RPMI8226 (cell line): ENCODE results near the gene EZH1.
"Not testable (repeated sequence)": the region's sequence is repeated elsewhere in the genome, so short reads cannot be mapped to it uniquely, and the experiment has no call there.

Experiments
- DNase-seq: peaks from one replicate; pipeline ENCODE4 v3.0.0-alpha.2; 2015

The EZH1 gene

DNA sequence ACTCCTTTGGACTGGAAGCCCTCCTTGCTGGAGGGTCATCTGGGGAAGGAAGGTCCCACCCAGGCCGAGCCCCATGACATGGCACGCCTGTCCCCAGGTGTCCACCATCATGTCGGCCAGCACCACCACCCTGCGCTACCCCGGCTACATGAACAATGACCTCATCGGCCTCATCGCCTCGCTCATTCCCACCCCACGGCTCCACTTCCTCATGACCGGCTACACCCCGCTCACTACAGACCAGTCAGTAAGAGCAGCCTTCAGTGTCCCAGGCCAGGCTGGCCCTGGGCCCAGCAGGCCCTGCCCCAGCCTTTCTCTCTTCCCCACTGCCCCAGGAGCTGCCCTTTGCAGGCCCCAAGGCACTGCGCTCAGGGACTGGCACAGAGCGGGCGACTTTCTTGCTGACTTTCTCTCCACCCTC lies 79.2 kb downstream of the EZH1 start:
- no peak for DNase-seq

DNA sequence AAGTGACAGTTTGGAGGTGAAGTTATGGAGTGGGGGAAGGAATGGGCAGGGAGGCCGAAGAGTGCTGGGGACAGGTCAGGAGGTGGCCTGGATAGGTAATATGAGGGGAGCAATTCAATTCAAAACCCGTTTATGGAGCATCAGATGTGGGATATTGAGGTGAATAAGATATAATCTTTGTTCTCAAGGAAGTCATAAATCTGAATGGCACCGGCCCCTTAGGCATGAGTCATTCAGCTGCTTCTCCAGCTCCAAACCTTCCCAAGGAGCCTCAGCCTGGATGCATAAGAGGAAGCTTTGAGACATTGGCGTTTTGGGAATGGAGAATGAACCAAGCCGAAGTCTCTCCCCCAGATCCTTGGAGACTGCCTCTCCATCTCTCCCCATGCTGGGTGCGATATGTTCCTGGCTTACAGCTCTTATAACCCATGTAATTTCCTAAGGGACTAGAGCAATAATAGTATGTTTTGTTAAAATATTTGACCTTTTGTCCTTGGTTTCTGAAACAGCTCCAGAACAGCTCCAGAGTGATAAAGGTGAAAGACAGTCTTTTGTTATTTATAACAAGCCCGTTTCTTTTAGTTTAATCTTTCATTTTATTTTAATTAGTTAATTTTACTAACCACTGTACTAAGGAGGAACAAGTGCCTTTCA lies 84.0 kb downstream of the EZH1 start:
- DNase-seq: no peak

GRCh38 chr17:42659932-42660274 lies 84.9 kb downstream of the EZH1 start:
- not testable (repeated sequence) for DNase-seq

DNA sequence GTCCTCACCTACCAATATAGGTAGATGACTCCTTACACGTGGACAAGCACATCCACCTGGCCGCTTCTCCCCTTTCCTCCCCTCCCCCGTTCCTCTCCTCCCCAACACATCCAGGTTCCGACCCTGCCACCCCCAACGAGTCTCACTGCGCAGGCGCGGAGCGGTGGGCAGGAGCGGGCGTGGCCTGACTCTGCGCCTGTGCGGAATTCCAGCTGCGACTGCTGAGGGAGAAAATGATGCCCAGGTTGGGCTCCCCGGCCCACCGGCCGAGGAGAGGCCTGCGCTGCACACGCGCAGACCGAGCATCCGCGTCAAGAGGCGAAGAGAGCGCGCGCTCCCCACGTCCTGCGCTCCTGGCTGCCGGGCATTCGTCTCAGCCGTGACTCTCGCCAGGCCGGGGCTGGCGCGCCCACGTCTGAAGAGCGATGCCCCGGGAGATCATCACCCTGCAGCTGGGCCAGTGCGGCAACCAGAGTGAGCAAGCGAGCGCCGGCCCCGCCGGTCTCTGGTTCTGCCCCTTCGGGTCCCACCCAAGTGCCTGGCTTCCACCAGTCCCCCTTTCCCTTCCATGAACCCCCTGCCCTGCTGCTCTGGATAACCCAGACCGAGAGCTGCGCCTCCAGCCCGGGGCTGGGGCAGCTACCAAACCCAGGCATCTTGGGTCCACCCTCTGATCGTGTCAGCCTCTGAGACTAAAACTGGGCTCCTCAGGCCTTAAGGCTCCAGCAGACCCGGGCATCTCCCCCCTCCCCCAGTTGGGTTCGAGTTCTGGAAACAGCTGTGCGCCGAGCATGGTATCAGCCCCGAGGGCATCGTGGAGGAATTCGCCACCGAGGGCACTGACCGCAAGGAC lies 85.5 kb downstream of the EZH1 start, which contains the start of gene TUBG2:
Gene TUBG2, plus strand, starts transcription at position 206 of the 853 bp plus-strand sequence. Its CDS starts 220 bp downstream, at position 426.
- peak; percentile 91 for DNase-seq

DNA sequence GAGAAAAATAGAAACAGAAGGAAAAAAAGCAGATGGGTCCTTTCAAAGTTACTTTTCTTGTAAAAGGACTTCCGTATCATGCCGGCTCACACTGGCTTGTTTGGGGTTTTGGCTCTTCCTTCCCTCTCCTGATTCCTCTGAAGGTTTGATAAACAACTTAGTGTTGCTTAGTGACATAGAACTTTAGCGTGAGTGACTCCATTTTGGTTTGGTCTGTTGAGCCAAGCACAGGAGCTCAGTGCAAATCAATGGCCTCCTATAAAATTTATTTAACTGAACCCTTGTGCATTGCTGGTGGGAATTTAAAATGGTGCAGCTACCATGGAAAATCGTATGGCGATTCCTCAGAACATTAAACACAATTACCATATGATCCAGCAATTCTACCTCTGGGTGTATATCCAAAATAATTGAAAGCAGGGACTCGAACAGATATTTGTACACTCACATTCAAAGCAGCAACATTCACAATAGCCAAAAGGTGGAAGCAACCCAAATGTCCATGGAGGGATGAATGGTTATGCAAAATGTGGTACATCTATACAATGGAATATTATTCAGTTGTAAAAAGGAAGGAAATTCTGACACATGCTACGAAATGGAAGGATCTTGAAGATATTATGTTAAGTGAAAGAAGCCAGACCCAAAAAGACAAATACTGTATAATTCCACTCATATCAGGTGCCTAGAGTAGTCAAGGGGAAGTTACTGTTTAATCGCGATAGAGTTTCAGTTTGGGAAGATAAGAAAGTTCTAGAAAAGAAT lies 86.8 kb downstream of the EZH1 start:
- DNase-seq: no peak

DNA sequence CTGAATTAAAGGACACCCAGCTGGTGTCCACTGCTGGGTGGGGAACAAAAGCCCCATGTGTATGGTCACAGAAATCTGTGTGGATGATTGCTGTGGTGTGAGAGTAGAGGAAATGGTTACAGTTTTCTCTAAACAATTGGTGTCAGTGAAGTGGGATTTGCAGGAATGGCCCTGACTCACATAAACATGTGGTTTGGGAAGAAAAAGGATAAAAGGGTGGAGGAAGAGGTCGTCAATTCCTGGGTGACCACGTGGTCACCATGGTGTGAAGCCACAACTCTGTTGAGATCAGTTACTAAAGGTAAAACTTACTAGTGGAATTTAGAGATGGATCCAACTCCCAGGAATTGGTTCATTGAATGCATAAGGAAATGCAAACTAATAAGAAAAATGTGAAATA lies 89.3 kb downstream of the EZH1 start:
- DNase-seq: no peak

- DNase-seq: no peak
These were observed 91.4 kb downstream of the EZH1 start for GRCh38 chr17:42653179-42654124.

DNA sequence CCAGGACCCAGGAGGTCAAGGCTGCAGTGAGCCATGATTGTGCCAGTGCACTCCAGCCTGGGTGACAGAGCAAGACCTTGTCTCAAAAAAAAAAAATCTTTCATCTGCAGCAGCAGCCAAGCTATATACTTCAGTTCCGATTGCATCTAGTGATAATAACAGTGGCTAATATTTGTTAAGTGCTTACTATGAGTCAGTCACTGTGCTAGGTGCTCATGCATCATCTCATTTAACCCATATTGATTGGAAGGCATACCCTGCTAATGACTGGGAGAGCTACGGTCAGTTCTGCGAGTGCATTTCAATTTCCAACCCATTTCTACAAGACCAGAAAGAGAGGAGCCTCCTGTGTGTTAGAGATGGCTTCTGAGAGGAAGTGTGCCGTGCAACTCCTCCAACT lies 93.4 kb downstream of the EZH1 start:
- no peak for DNase-seq
